GM12892 (cell line): ENCODE results near the gene ITGB1BP2.
"Not testable (repeated sequence)": the region's sequence is repeated elsewhere in the genome, so short reads cannot be mapped to it uniquely, and the experiment has no call there.

ENCODE experiments used
- POLR2A ChIP-seq: IDR thresholded peaks from 2 replicates; pipeline ENCODE4 v1.6.1; 2011; ENCODE audit warnings: low read depth, low read length, control low read depth
- POLR2AphosphoS5 ChIP-seq: IDR thresholded peaks from 2 replicates; pipeline ENCODE4 v1.6.1; 2011; ENCODE audit warnings: low read depth, low read length, control low read depth
- TAF1 ChIP-seq: IDR thresholded peaks from 2 replicates; pipeline ENCODE4 v1.6.1; 2011; ENCODE audit warnings: low read depth, mild to moderate bottlenecking, control low read depth, low read length, borderline replicate concordance

- not testable (repeated sequence) for TF ChIP-seq POLR2AphosphoS5, POLR2A, TAF1
Observed at GRCh38 chrX:71281300-71281699, 20.2 kb upstream of the ITGB1BP2 start.
